ENCODE data around the gene NDST4. TPM values are rescaled to one million over a fixed set of nuclear protein-coding genes. Genes with fewer than 3 reads are reported as not detected.

NDST4 gene
- total RNA-seq, 2 donors from 2014 or later: not detected

DNA sequence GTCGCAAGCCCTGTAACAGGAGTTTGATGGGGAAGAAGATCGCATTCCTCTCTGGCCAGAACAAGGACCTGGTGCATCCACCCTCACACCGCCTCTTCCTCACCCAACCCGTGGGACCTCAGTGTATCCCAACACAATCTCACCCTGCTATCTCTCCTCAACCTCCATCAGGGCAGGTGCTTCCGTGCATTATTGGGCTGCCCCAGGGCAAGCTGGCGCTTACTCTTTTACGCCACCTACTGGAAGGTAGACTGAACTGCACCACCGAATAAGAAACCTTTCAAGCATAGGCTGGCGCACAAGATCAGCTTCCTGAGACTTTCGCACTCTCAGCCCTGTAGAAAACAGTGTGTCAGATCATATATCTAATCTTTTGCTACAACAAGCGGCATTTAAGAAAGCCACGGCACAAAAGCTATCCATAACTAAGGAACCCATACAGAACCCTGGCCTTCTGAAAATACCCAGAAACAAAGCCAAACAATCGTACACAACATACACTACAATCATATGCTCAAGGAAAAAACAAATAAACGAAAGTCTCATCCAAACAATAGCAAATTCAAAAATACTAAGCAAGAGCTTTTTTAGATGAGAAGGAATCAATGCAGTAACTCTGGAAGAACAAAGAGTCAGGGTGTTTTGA is 305.5 kb downstream of the NDST4 start:
- Histone ChIP-seq H3K9me3 (no peaks in the 10 kb centered on the region), H3K36me3 (no peaks in the 10 kb centered on the region), H3K27me3 (no peaks in the 10 kb centered on the region), H3K27ac (no peak overlapping the region), H3K4me3 (no peak overlapping the region), H3K4me1 (no peaks in the 10 kb centered on the region)
- no peak for DNase-seq (ENCODE audit: low spot score)
- TF ChIP-seq, protein P1, sequence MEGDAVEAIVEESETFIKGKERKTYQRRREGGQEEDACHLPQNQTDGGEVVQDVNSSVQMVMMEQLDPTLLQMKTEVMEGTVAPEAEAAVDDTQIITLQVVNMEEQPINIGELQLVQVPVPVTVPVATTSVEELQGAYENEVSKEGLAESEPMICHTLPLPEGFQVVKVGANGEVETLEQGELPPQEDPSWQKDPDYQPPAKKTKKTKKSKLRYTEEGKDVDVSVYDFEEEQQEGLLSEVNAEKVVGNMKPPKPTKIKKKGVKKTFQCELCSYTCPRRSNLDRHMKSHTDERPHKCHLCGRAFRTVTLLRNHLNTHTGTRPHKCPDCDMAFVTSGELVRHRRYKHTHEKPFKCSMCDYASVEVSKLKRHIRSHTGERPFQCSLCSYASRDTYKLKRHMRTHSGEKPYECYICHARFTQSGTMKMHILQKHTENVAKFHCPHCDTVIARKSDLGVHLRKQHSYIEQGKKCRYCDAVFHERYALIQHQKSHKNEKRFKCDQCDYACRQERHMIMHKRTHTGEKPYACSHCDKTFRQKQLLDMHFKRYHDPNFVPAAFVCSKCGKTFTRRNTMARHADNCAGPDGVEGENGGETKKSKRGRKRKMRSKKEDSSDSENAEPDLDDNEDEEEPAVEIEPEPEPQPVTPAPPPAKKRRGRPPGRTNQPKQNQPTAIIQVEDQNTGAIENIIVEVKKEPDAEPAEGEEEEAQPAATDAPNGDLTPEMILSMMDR (IDR thresholded peaks at IDR 0.05): peak; percentile 30 to 63

DNA sequence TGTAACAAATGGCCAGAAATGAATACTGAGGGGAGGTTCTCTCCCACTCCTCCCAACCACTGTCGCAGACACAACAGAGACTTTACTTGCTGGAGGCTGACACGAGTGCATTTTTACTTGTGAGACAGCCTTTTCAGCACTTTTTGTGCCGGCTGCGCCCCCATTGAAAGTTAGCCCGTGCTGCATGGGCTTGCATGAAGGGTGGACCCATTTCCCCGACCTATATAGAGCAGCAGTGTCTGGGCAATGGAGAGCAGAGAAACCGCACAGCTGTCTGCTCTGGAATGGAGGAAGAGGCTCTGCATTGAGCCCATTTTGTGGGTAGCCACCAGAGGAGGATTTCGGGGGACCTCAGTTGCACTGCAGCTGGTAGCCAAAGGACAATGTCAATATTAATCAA is 306.1 kb downstream of the NDST4 start:
- H3K4me3 ChIP-seq: no peak overlapping the region
- no peak for DNase-seq (ENCODE audit: low spot score)
- H3K9me3 ChIP-seq: no peaks in the 10 kb centered on the region
- TF ChIP-seq, protein P1 (IDR thresholded peaks at IDR 0.05): no peak
- no peaks in the 10 kb centered on the region for H3K36me3 ChIP-seq
- no peaks in the 10 kb centered on the region for H3K27me3 ChIP-seq
- no peaks in the 10 kb centered on the region for H3K4me1 ChIP-seq
- no peak overlapping the region for H3K27ac ChIP-seq

DNA sequence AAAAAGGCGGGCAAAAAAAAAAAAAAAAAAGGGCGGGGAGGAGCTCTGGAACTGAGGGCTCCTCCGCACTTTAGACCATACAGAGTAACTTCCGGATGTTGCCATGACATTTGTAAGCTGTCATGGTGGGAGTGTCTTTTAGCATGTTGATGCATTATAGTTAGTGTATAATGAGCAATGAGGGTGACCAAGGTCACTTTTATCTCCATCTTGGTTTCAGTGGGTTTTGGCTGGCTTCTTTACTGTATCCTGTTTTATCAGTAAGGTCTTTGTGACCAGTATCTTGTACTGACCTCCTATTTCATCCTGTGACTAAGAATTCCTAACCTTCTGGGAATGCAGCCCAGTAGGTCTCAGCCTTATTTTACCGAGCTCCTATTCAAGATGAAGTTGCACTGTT is 321.4 kb downstream of the NDST4 start:
- Histone ChIP-seq H3K27me3 (no peaks in the 10 kb centered on the region), H3K27ac (no peak overlapping the region), H3K4me3 (no peak overlapping the region), H3K36me3 (no peaks in the 10 kb centered on the region), H3K9me3 (no peaks in the 10 kb centered on the region), H3K4me1 (no peaks in the 10 kb centered on the region)
- DNase-seq (ENCODE audit: low spot score): no peak
- TF ChIP-seq, protein P1 (IDR thresholded peaks at IDR 0.05): no peak

DNA sequence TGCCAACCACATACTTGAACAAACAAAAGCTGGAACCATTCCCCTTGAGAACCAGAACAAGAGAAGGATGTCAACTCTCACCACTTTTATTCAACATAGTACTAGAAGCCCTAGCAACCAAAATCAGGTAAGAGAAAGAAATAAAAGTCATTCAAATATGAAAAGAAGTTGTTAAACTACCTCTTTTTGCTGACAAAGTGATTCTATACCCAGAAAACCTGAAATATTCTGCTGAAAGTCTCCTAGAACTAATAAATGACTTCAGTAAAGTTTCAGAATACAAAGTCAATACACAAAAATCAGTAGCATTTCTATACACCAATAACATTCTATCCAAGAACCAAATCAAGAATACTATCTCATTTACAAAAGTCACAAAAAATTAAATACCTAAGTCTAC is 327.9 kb downstream of the NDST4 start:
- H3K4me1 ChIP-seq: no peaks in the 10 kb centered on the region
- H3K36me3 ChIP-seq: no peaks in the 10 kb centered on the region
- TF ChIP-seq, protein P1 (IDR thresholded peaks at IDR 0.05): no peak
- no peaks in the 10 kb centered on the region for H3K9me3 ChIP-seq
- no peak overlapping the region for H3K27ac ChIP-seq
- DNase-seq (ENCODE audit: low spot score): no peak
- H3K4me3 ChIP-seq: no peak overlapping the region
- no peaks in the 10 kb centered on the region for H3K27me3 ChIP-seq

DNA sequence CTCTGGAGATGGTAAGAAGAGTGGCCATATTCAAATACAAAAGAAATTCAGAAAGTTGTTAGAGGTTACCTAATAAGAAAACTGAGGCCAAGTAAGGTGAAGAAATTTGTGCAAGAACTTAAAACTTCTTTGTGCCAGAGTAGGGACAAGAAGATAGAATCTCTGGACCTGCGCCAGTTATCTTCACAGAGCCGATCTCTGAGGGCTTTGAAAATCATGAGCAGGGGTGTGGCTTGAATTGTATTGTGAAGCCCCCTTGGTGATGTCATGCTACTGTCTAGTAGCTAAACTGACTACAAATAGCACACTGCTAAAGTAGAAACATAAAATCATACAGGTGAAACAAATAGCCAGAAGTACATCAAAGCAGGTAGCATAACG is 330.2 kb downstream of the NDST4 start:
- Histone ChIP-seq H3K4me3 (no peak overlapping the region), H3K27ac (no peak overlapping the region), H3K9me3 (no peaks in the 10 kb centered on the region), H3K36me3 (no peaks in the 10 kb centered on the region), H3K27me3 (no peaks in the 10 kb centered on the region), H3K4me1 (no peaks in the 10 kb centered on the region)
- DNase-seq (ENCODE audit: low spot score): no peak
- TF ChIP-seq, protein P1 (IDR thresholded peaks at IDR 0.05): no peak
